Neural cell (in vitro differentiated cells): ENCODE measurements around the gene FHIT. TPM values are rescaled to one million over a fixed set of nuclear protein-coding genes. Genes with fewer than 3 reads are reported as not detected.
"Not testable (repeated sequence)": the region's sequence is repeated elsewhere in the genome, so short reads cannot be mapped to it uniquely, and the experiment has no call there.

ENCODE experiments used
- H2AFZ ChIP-seq: fragments of 200-600, 300-800 bp; sonication (generic), shearing (Covaris generic); 2 replicates; pipeline ENCODE4 v1.6.0; 2014; ENCODE audit warnings: low read depth, mild to moderate bottlenecking, antibody characterized with exemption, low read length, moderate library complexity
- H3F3A ChIP-seq: fragments of 200-600 bp; shearing (Covaris generic); 2 replicates; pipeline ENCODE4 v1.6.1; 2016; ENCODE audit warnings: mild to moderate bottlenecking, moderate library complexity, mixed read lengths, antibody characterized with exemption, low read length; ENCODE audit not compliant: insufficient read depth, poor library complexity, severe bottlenecking
- H3K27ac ChIP-seq: fragments of 200-600, 300-800 bp; sonication (generic), shearing (Covaris generic); 2 replicates; pipeline ENCODE4 v1.5.1; 2014; ENCODE audit warnings: mild to moderate bottlenecking, low read length, moderate library complexity
- H3K27me3 ChIP-seq: fragments of 300-800, 200-600 bp; sonication (generic), shearing (Covaris generic); 2 replicates; pipeline ENCODE4 v1.6.0; 2014; ENCODE audit warnings: mild to moderate bottlenecking, low read depth, low read length, moderate library complexity; ENCODE audit not compliant: insufficient read depth
- H3K36me3 ChIP-seq: fragments of 300-800, 200-600 bp; sonication (generic), shearing (Covaris generic); 2 replicates; pipeline ENCODE4 v1.5.1; 2014; ENCODE audit warnings: mild to moderate bottlenecking, antibody characterized with exemption, low read length, moderate library complexity; ENCODE audit not compliant: insufficient read depth
- H3K4me2 ChIP-seq: fragments of 300-800, 200-600 bp; sonication (generic), shearing (Covaris generic); 2 replicates; pipeline ENCODE4 v1.6.0; 2014; ENCODE audit warnings: mild to moderate bottlenecking, low read length
- H3K4me3 ChIP-seq: fragments of 300-800, 200-600 bp; sonication (generic), shearing (Covaris generic); 2 replicates; pipeline ENCODE4 v1.5.1; 2014; ENCODE audit warnings: mild to moderate bottlenecking, low read length, moderate library complexity
- H3K79me2 ChIP-seq: fragments of 200-600 bp; shearing (Covaris generic); replicated peaks from 2 replicates; pipeline ENCODE4 v1.6.0; 2014; ENCODE audit warnings: mild to moderate bottlenecking, low read length, moderate library complexity; ENCODE audit not compliant: insufficient read depth
- H3K9ac ChIP-seq: fragments of 300-800, 200-600 bp; sonication (generic), shearing (Covaris generic); 2 replicates; pipeline ENCODE4 v1.6.1; 2016; ENCODE audit warnings: mild to moderate bottlenecking, low read length, mixed read lengths
- H3K9me2 ChIP-seq: fragments of 200-600 bp; shearing (Covaris generic); 2 replicates; pipeline ENCODE4 v1.6.1; 2016; ENCODE audit warnings: mild to moderate bottlenecking, low read length, mixed read lengths; ENCODE audit not compliant: insufficient read depth
- H3K9me3 ChIP-seq: fragments of 200-600, 300-800 bp; sonication (generic), shearing (Covaris generic); 2 replicates; pipeline ENCODE4 v1.6.1; 2016; ENCODE audit warnings: mild to moderate bottlenecking, mixed run types, low read length, moderate library complexity, mixed read lengths
- H4K20me1 ChIP-seq: fragments of 200-600 bp; shearing (Covaris generic); 2 replicates; pipeline ENCODE4 v1.6.1; 2016; ENCODE audit warnings: mild to moderate bottlenecking, mixed run types; ENCODE audit not compliant: insufficient read depth
- CTCF ChIP-seq: fragments of 450-650 bp; IDR thresholded peaks from 2 replicates; pipeline ENCODE4 v1.5.1; 2014; ENCODE audit warnings: antibody characterized with exemption, mild to moderate bottlenecking, moderate library complexity; ENCODE audit not compliant: poor library complexity, severe bottlenecking
- EP300 ChIP-seq: fragments of 450-650 bp; conservative IDR thresholded peaks from 2 replicates; pipeline ENCODE4 v1.6.1; 2014; ENCODE audit warnings: antibody characterized with exemption, mild to moderate bottlenecking, moderate library complexity; ENCODE audit not compliant: poor library complexity, severe bottlenecking
- EZH2 ChIP-seq: fragments of 200-600, 300-800 bp; shearing (Covaris generic), sonication (generic); IDR thresholded peaks from 2 replicates; pipeline ENCODE4 v1.6.1; 2014; ENCODE audit warnings: antibody characterized with exemption, low read length, borderline replicate concordance, mild to moderate bottlenecking; ENCODE audit not compliant: insufficient read depth, poor library complexity, severe bottlenecking
- MXI1 ChIP-seq: fragments of 450-650 bp; conservative IDR thresholded peaks from 2 replicates; pipeline ENCODE4 v1.6.1; 2014; ENCODE audit warnings: antibody characterized with exemption, mild to moderate bottlenecking; ENCODE audit not compliant: poor library complexity, severe bottlenecking
- POLR2AphosphoS5 ChIP-seq: IDR thresholded peaks from 2 replicates; pipeline ENCODE4 v1.6.1; 2012
- RAD21 ChIP-seq: fragments of 450-650 bp; conservative IDR thresholded peaks from 2 replicates; pipeline ENCODE4 v1.6.1; 2014; ENCODE audit warnings: antibody characterized with exemption, mild to moderate bottlenecking, moderate library complexity
- SMC3 ChIP-seq: fragments of 450-650 bp; conservative IDR thresholded peaks from 2 replicates; pipeline ENCODE4 v1.6.1; 2014; ENCODE audit warnings: antibody characterized with exemption, mild to moderate bottlenecking, moderate library complexity; ENCODE audit not compliant: poor library complexity
- TAF1 ChIP-seq: IDR thresholded peaks from 2 replicates; pipeline ENCODE4 v1.6.1; 2012; ENCODE audit warnings: low read depth
- polyA plus RNA-seq: library from polyadenylated mRNA; depleted of rRNA; stranded (reverse); fragments of >200 nt; gene quantifications from 2 replicates; pipeline ENCODE4 v1.2.3, GENCODE V29; 2014
- TF ChIP-seq, protein P1 (sequence below): IDR thresholded peaks from 2 replicates; pipeline ENCODE4 v1.6.1; 2012; ENCODE audit warnings: borderline replicate concordance

Gene FHIT
- polyA plus RNA-seq, 1 donor from 2014 or later = not detected

DNA sequence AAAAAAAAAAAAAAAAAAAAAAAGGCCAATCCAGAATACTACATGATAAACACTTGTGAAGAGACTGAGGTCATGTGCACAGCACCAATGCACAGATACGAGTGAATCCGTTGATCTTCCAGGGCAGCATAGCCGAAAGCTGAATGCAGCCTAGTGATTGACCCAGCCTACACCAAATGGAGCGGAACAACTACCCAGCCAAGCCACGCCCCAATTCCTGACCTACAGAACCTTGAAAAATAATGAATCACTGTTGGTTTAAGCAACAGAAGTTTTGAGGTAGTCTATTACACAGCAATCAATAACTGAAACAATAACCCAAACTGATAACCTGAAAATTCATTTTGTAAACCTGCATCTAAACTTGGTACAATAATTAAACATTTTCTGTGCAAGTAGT is 361.0 kb downstream of the FHIT start:
- Histone ChIP-seq H2AFZ (no peak overlapping the region), H3K4me2 (no peak overlapping the region), H3K27me3 (no peaks in the 10 kb centered on the region), H3F3A (no peaks in the 10 kb centered on the region), H3K27ac (no peak overlapping the region), H3K9me2 (no peaks in the 10 kb centered on the region), H3K9me3 (no peaks in the 10 kb centered on the region), H3K36me3 (no peaks in the 10 kb centered on the region), H3K9ac (no peak overlapping the region), H3K4me3 (no peak overlapping the region), H4K20me1 (no peaks in the 10 kb centered on the region), H3K79me2 (no peaks in the 10 kb centered on the region)
- TF ChIP-seq POLR2AphosphoS5 = no peak
- TF ChIP-seq SMC3 = no peak
- TF ChIP-seq, protein P1, sequence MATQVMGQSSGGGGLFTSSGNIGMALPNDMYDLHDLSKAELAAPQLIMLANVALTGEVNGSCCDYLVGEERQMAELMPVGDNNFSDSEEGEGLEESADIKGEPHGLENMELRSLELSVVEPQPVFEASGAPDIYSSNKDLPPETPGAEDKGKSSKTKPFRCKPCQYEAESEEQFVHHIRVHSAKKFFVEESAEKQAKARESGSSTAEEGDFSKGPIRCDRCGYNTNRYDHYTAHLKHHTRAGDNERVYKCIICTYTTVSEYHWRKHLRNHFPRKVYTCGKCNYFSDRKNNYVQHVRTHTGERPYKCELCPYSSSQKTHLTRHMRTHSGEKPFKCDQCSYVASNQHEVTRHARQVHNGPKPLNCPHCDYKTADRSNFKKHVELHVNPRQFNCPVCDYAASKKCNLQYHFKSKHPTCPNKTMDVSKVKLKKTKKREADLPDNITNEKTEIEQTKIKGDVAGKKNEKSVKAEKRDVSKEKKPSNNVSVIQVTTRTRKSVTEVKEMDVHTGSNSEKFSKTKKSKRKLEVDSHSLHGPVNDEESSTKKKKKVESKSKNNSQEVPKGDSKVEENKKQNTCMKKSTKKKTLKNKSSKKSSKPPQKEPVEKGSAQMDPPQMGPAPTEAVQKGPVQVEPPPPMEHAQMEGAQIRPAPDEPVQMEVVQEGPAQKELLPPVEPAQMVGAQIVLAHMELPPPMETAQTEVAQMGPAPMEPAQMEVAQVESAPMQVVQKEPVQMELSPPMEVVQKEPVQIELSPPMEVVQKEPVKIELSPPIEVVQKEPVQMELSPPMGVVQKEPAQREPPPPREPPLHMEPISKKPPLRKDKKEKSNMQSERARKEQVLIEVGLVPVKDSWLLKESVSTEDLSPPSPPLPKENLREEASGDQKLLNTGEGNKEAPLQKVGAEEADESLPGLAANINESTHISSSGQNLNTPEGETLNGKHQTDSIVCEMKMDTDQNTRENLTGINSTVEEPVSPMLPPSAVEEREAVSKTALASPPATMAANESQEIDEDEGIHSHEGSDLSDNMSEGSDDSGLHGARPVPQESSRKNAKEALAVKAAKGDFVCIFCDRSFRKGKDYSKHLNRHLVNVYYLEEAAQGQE = no peak
- no peak for TF ChIP-seq CTCF
- no peak for TF ChIP-seq TAF1
- TF ChIP-seq RAD21 = no peak
- TF ChIP-seq EP300 = no peak
- no peak for TF ChIP-seq MXI1
- no peak for TF ChIP-seq EZH2

DNA sequence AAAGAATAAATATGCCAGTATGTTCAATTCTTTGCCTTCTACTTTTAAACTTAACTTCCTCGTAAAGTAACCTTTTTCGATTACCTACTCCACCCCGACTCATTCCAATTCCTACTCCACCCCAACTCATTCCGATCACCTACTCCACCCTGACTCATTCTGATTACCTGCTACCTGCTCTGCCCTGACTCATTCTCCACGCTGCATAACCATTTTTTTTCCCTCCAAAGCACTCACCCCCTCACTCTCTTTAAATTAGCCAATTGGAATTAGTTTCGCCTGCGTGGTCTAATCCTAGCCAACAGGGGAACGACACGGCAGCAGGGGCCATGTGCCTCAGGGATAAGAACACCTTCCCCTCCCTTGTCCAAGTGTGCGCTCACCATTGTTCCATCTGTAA is 362.3 kb downstream of the FHIT start:
- H3K27ac ChIP-seq, H3K27me3 ChIP-seq, H3K9ac ChIP-seq, H3K79me2 ChIP-seq, H3K9me2 ChIP-seq, H3K4me3 ChIP-seq, H3K36me3 ChIP-seq, H4K20me1 ChIP-seq, H3K9me3 ChIP-seq, H2AFZ ChIP-seq, H3F3A ChIP-seq, H3K4me2 ChIP-seq: not testable (repeated sequence)

DNA sequence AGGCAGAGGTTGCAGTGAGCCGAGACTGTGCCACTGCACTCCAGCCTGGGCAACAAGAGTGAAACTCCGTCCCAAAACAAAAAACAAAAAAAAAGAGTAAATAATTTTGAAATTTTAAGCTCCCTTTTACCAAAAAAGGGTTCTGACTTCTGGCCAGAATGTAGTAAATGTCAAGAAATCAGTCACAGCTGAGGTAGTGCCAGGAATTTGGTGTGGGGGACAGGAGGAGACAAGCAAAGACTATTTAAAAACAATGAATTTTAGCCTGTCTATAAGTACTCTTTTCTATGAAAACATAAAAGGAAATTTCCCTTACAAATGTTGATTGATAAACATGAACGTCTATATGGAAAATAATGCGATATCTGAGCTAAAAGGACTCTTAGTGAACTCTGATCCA is 363.7 kb downstream of the FHIT start:
- no peak for TF ChIP-seq RAD21
- no peak for TF ChIP-seq SMC3
- no peak for TF ChIP-seq MXI1
- no peak for TF ChIP-seq CTCF
- TF ChIP-seq POLR2AphosphoS5 = no peak
- no peak for TF ChIP-seq TAF1
- no peak for TF ChIP-seq EZH2
- TF ChIP-seq, protein P1 = no peak
- TF ChIP-seq EP300 = no peak
- Histone ChIP-seq H3K79me2 (no peaks in the 10 kb centered on the region), H3K4me2 (no peak overlapping the region), H3K9me2 (no peaks in the 10 kb centered on the region), H3K36me3 (no peaks in the 10 kb centered on the region), H2AFZ (no peak overlapping the region), H3K9ac (no peak overlapping the region), H3K27me3 (no peaks in the 10 kb centered on the region), H3K9me3 (no peaks in the 10 kb centered on the region), H4K20me1 (no peaks in the 10 kb centered on the region), H3F3A (no peaks in the 10 kb centered on the region), H3K4me3 (no peak overlapping the region), H3K27ac (no peak overlapping the region)
